GM12878 (cell line): ENCODE measurements around the gene RHOG. TPM values are rescaled to one million over a fixed set of nuclear protein-coding genes. Genes with fewer than 3 reads are reported as not detected.

Experiments used
- ASH2L ChIP-seq: fragments of 300-600, 200-600 bp; sonication (generic); IDR thresholded peaks from 2 replicates; pipeline ENCODE4 v1.6.1; 2017; ENCODE audit warnings: low read depth, mild to moderate bottlenecking, borderline replicate concordance
- ATF7 ChIP-seq: fragments of 450-650 bp; IDR thresholded peaks from 2 replicates; pipeline ENCODE4 v1.6.1; 2016; ENCODE audit warnings: low read depth, mild to moderate bottlenecking
- CHD4 ChIP-seq: fragments of 200-600 bp; sonication (generic); IDR thresholded peaks from 2 replicates; pipeline ENCODE4 v1.6.1; 2016; ENCODE audit warnings: mild to moderate bottlenecking
- CUX1 ChIP-seq: IDR thresholded peaks from 2 replicates; pipeline ENCODE4 v1.6.1; 2012; ENCODE audit warnings: improper control_type of control experiment, low read depth, low read length; ENCODE audit not compliant: insufficient replicate concordance
- FOXM1 ChIP-seq: IDR thresholded peaks from 2 replicates; pipeline ENCODE4 v1.6.1; 2012; ENCODE audit warnings: low read depth, mild to moderate bottlenecking, inconsistent platforms, low read length, moderate library complexity
- HCFC1 ChIP-seq: fragments of 150-350 bp; IDR thresholded peaks from 2 replicates; pipeline ENCODE4 v1.6.1; 2014; ENCODE audit warnings: low read length
- KAT2A ChIP-seq: conservative IDR thresholded peaks from 2 replicates; pipeline ENCODE4 v1.6.1; 2011; ENCODE audit warnings: low read depth, low read length; ENCODE audit not compliant: control insufficient read depth
- MEF2A ChIP-seq: IDR thresholded peaks from 2 replicates; pipeline ENCODE4 v1.6.1; 2011; ENCODE audit warnings: low read depth, mild to moderate bottlenecking, low read length, moderate library complexity; ENCODE audit not compliant: insufficient read depth
- MXI1 ChIP-seq: fragments of 150-350 bp; IDR thresholded peaks from 2 replicates; pipeline ENCODE4 v1.6.1; 2011; ENCODE audit warnings: low read depth, mild to moderate bottlenecking, inconsistent platforms, low read length, improper control_type of control experiment
- NBN ChIP-seq: fragments of 450-650 bp; IDR thresholded peaks from 2 replicates; pipeline ENCODE4 v1.6.1; 2016
- NFYB ChIP-seq: IDR thresholded peaks from 2 replicates; pipeline ENCODE4 v1.6.1; 2011; ENCODE audit warnings: low read depth, mild to moderate bottlenecking, low read length, improper control_type of control experiment, moderate library complexity; ENCODE audit not compliant: insufficient read depth
- NR2C1 ChIP-seq: fragments of 450-650 bp; IDR thresholded peaks from 2 replicates; pipeline ENCODE4 v1.6.1; 2017; ENCODE audit warnings: antibody characterized with exemption, mild to moderate bottlenecking, moderate library complexity
- SMC3 ChIP-seq: IDR thresholded peaks from 2 replicates; pipeline ENCODE4 v1.6.1; 2011; ENCODE audit warnings: low read length, improper control_type of control experiment, borderline replicate concordance
- TARDBP ChIP-seq: IDR thresholded peaks from 2 replicates; pipeline ENCODE4 v1.6.1; 2016; ENCODE audit warnings: borderline replicate concordance
- YBX1 ChIP-seq: fragments of 450-650 bp; IDR thresholded peaks from 2 replicates; pipeline ENCODE4 v1.6.1; 2016; ENCODE audit warnings: antibody characterized with exemption
- ZBTB11 ChIP-seq: fragments of 450-650 bp; formaldehyde crosslinking; IDR thresholded peaks from 2 replicates; pipeline ENCODE4 v1.5.0; 2022; ENCODE audit warnings: mild to moderate bottlenecking, missing genetic modification characterization
- ZBTB4 ChIP-seq: fragments of 450-650 bp; formaldehyde crosslinking; IDR thresholded peaks from 2 replicates; pipeline ENCODE4 v1.4.0; 2022; ENCODE audit warnings: mild to moderate bottlenecking, moderate library complexity
- ZZZ3 ChIP-seq: IDR thresholded peaks from 2 replicates; pipeline ENCODE4 v1.6.1; 2011; ENCODE audit warnings: low read depth; ENCODE audit not compliant: control insufficient read depth, insufficient read length
- polyA plus RNA-seq, 11 experiments: library from polyadenylated mRNA; depleted of rRNA in 4 of 11; unstranded in 6 of 11; stranded (reverse) in 5 of 11; fragments of >200 nt; fragmentation: Nextera tagmentation in 4 of 11; fragmentation: Illumina TruSeq in 1 of 11; extraction: Ambion mirVana in 4 of 11; extraction: Trizol in 1 of 11; gene quantifications; 1 replicate in 1 of 11; 2 replicates in 10 of 11; pipeline versions ENCODE4 v1.2.1 to v1.2.3, GENCODE V29; 2011 to 2016; ENCODE audit warnings: inconsistent platforms in 2 of 11, missing spikeins in 2 of 11, low read depth in 1 of 11
- total RNA-seq, 4 experiments: library from RNA; depleted of rRNA in 3 of 4; stranded (reverse); fragments of >200 nt in 3 of 4; fragmentation: Illumina TruSeq in 1 of 4; extraction: Trizol in 1 of 4; gene quantifications; 2 replicates each; pipeline versions ENCODE4 v1.2.1 to v1.2.3, GENCODE V29; 2013 to 2021

Gene RHOG
- total and polyA plus RNA-seq, 10 of the 15 experiments (the other 5 are each of a cell fraction or from before 2014, with no cell fraction given) = 16.0 to 172 (median 94.8) TPM

GRCh38 chr11:3807909-3808860 lies 32.6 kb downstream of the RHOG start, which contains the start of gene PGAP2 (continued):
- TF ChIP-seq CUX1 = no peak
- no peak for TF ChIP-seq KAT2A
- no peak for TF ChIP-seq NR2C1
- TF ChIP-seq NFYB = no peak
- TF ChIP-seq FOXM1 = no peak
- no peak for TF ChIP-seq MEF2A
- no peak for TF ChIP-seq ZBTB4 (CRISPR knock-in tag)
- no peak for TF ChIP-seq ZBTB11 (CRISPR knock-in tag)
- TF ChIP-seq MXI1 = no peak
- no peak for TF ChIP-seq ASH2L
- no peak for TF ChIP-seq ATF7
- TF ChIP-seq NBN = peak; percentile 44; the same call in 1 of the 2 replicates
- TF ChIP-seq SMC3 = peak; percentile 50; the same call in 1 of the 2 replicates
- TF ChIP-seq TARDBP = no peak
- TF ChIP-seq CHD4 = no peak
- no peak for TF ChIP-seq ZZZ3
- no peak for TF ChIP-seq HCFC1
- TF ChIP-seq YBX1 = no peak
